ENCODE measurements around the gene CFAP119.
"Not testable (repeated sequence)": the region's sequence is repeated elsewhere in the genome, so short reads cannot be mapped to it uniquely, and the experiment has no call there.

CFAP119 gene

DNA sequence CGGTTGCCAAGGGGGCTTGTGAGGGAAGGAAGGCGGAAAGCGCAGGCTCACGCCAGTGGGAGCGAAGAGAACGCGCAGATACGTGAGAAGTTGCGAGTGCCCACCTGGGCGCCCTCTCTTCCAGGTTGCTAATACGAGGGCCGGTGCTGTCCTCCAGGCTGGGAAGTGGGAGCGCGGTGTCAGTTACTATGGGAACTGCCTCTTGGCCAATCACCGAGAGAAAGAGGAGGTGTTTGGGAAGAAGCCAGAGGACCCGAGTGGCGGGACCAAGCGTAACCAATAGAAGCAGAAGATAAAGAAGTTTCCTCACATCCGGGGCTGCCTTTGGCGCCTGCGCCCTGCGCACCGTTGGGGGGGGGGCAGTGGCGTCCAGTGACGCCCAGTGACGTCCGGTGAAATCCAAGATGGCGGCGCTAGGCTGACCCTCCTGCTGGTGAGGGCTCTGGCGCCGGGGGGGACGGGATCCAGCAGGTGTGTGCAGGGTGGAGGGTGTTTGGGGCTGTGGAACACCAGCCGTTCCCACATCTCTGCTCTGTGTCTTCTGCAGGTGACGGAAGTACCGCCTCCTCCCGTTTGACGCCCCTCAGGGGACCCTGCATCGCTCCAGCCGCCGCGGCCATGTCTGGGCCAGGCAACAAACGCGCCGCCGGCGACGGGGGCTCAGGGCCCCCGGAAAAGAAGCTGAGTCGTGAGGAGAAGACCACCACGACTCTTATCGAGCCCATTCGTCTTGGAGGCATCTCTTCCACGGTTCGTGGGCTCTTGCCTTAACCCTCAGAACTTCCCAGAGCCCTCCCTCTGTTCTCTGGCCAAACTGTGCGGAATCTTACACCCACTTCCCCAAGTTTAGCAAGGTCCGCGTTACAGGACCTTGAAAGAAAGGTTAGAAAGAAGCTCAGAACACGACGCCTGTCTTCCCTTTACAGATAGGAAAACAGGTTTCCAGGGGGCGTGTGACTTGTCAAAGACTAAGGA is at the start of gene CFAP119, which contains the start of gene RNF40:
Gene CFAP119 (minus strand): TSS at position 135 of the 975 bp plus-strand sequence. CDS start 314 bp downstream, outside the sequence.
Gene RNF40 (plus strand): TSS at position 395 of the 975 bp plus-strand sequence. CDS start 224 bp downstream, at position 619.
- POLR2A ChIA-PET (ENCODE audit: low non-redundant PET), result interaction anchor here (0.8 kb wide), 1 partner anchor 14 kb away, joined by 3 read pairs; the partner anchor contains the start of gene PHKG2

DNA sequence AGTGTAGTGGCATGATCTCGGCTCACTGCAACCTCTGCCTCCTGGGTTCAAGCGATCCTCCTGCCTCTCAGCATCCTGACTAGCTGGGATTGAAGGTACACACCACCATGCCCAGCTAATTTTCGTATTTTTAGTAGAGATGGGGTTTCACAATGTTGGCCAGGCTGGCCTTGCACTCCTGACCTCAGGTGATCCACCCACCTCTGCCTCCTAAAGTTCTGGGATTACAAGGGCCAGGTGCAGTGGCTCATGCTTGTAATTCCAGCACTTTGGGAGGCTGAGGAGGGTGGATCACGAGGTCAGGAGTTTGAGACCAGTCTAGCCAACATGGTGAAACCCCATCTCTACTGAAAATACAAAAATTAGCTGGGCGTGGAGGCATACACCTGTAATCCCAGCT is 47.8 kb upstream of the CFAP119 start:
- CTCF ChIA-PET, result not testable (repeated sequence)

More for the DNA sequence above, at the start of gene CFAP119, which contains the start of gene RNF40:
- CTCF ChIA-PET, result no interaction called here
- TF ChIP-seq, protein P1, sequence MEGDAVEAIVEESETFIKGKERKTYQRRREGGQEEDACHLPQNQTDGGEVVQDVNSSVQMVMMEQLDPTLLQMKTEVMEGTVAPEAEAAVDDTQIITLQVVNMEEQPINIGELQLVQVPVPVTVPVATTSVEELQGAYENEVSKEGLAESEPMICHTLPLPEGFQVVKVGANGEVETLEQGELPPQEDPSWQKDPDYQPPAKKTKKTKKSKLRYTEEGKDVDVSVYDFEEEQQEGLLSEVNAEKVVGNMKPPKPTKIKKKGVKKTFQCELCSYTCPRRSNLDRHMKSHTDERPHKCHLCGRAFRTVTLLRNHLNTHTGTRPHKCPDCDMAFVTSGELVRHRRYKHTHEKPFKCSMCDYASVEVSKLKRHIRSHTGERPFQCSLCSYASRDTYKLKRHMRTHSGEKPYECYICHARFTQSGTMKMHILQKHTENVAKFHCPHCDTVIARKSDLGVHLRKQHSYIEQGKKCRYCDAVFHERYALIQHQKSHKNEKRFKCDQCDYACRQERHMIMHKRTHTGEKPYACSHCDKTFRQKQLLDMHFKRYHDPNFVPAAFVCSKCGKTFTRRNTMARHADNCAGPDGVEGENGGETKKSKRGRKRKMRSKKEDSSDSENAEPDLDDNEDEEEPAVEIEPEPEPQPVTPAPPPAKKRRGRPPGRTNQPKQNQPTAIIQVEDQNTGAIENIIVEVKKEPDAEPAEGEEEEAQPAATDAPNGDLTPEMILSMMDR (conservative IDR thresholded peaks at IDR 0.05; ENCODE audit: low read depth), result no peak
- peak within 1 kb of the TSS; percentile 83 for H3K27ac ChIP-seq
- DNase-seq (ENCODE audit: low spot score), result peak; percentile 100

DNA sequence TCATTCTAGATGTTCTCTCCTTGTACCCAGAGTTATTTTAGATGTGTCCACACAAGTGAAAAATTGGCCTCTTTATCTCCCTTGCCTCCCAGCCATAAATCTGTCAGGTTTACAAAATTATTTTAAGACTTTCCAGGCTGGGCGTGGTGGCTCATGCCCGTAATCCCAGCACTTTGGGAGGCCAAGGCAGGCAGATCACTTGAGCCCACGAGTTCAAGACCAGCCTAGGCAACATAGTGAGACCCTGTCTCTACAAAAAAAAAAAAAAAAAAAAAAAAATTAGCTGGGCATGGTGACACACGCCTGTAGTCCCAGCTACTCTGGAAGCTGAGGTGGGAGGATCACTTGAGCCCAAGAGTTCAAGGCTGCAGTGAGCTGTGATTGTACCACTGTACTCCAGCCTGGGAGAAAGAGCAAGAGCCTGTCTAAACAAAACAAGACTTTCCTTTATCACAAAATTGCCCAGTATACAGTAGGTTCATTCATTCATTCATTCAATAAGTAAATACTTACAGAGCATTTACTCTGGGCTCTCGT is 47.1 kb upstream of the CFAP119 start:
- POLR2A ChIA-PET (ENCODE audit: low non-redundant PET); CTCF ChIA-PET; H3K27ac ChIP-seq; DNase-seq (ENCODE audit: low spot score): not testable (repeated sequence)

More for the DNA sequence above, 47.8 kb upstream of the CFAP119 start:
- DNase-seq (ENCODE audit: low spot score); H3K27ac ChIP-seq; POLR2A ChIA-PET (ENCODE audit: low non-redundant PET): not testable (repeated sequence)

DNA sequence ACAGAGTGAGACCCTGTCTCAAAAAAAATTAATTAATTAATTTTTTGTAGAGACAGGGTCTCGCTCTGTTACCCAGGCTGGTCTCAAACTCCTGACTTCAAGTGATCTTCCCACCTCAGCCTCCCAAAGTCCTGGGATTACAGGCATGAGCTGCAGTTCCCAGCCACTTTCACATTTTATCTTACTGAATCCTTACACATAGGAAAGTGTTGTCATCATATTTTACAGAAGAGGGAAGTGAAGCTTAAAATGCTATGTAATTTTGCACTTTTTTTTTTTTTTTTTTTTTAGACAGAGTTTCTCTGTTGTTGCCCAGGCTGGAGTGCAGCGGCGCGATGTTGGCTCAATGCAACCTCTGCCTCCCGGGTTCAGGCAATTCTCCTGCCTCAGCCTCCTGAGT is 46.3 kb upstream of the CFAP119 start:
- H3K27ac ChIP-seq, result 0 out of 2 replicates have a peak overlapping the region, but pooled peaks have one; percentile 19
- TF ChIP-seq, protein P1 (conservative IDR thresholded peaks at IDR 0.05; ENCODE audit: low read depth), result no peak
- ChIA-PET POLR2A (ENCODE audit: low non-redundant PET) (interaction anchor here (0.6 to 0.7 kb wide), 2 partner anchors 21 to 48 kb away, joined by 3 to 4 read pairs; partner anchors contain the start of gene ZNF629), CTCF (interaction anchor here (0.6 kb wide), 1 partner anchor 69 kb away, joined by 3 read pairs; no protein-coding TSS in a partner anchor)
- no peak for DNase-seq (ENCODE audit: low spot score)

DNA sequence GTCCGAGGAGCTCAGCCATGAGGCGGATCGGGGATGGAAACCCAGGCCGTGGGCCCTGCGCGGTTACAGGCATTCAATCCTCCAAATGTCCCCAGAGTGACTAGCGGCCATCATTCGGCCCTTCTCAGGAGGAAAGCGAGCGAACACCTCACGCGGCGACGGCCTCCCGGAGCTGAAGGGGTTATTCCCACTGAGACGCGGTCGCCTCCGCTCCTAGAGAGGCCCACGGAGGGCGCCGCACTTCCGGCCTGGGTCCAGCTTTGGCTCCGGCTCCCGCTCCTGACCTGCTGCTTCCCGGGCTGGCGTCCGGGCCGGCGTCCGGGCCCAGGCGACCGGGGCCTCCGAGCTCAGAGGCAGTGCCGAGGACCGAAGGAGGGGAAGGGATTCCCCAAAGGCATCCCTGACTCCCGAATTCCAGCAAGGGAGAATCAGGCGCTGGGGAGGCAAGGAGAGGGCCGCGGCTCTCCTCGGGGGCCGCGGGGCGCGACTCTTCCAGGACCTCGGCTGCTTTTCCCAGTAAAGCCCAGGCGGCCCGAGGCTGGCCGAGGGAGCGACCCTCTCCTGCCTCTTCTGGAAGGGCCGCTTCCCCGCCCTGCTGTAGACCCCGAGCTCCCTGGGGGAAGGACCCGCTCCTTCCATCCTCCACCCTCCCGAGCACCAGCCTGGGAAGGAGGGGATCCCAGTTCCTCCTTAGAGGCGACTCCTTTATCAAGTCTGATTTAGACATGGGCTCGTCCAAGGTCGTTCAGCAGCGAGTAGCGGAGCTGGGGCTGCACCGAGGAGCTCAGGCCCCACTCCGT is 43.7 kb upstream of the CFAP119 start:
- peak overlapping the region; percentile 91 for H3K27ac ChIP-seq
- ChIA-PET POLR2A (ENCODE audit: low non-redundant PET) (interaction anchor here (0.6 to 1.8 kb wide), 5 partner anchors 9 to 144 kb away, joined by 3 to 12 read pairs (median 4); partner anchors contain the start of genes ORAI3 and ZNF629), CTCF (interaction anchor here (0.6 to 1.4 kb wide), 7 partner anchors 9 to 136 kb away, joined by 3 to 7 read pairs (median 4); no protein-coding TSS in a partner anchor)
- TF ChIP-seq, protein P1 (conservative IDR thresholded peaks at IDR 0.05; ENCODE audit: low read depth), result no peak
- DNase-seq (ENCODE audit: low spot score), result peak; percentile 77

DNA sequence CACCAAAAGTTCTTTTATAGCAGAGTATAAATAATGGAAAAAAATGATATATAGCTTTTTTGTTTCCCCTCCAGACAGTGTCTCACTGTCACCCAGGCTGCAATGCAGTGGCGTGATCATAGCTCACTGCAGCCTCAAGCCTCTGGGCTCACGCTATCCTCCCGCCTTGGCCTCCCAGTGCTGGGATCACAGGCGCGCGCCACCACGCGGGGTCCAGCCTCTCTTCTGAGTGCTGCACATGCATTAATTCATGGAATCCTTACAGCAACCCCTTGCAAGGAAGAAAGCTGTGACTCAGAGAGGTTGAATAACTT is 43.2 kb upstream of the CFAP119 start:
- peak overlapping the region; percentile 91 for H3K27ac ChIP-seq
- POLR2A ChIA-PET (ENCODE audit: low non-redundant PET), result interaction anchor here (0.6 to 1.8 kb wide), 5 partner anchors 9 to 144 kb away, joined by 3 to 12 read pairs (median 4); partner anchors contain the start of genes ORAI3 and ZNF629
- no peak for DNase-seq (ENCODE audit: low spot score)
- TF ChIP-seq, protein P1 (conservative IDR thresholded peaks at IDR 0.05; ENCODE audit: low read depth), result no peak
- CTCF ChIA-PET, result interaction anchor here (0.6 to 0.8 kb wide), 4 partner anchors 10 to 31 kb away, joined by 3 to 4 read pairs (median 4); no protein-coding TSS in a partner anchor

Measured in RWPE1 (cell line).